Mononuclear cell (primary cell): ENCODE data around the gene MGAT3. TPM values are rescaled to one million over a fixed set of nuclear protein-coding genes. Genes with fewer than 3 reads are reported as not detected.

Experiments
- H3K27me3 ChIP-seq: 2 replicates; pipeline ENCODE4 v1.6.0; 2011; ENCODE audit warnings: low read length, control low read depth; ENCODE audit not compliant: insufficient read depth
- H3K4me1 ChIP-seq: 2 replicates; pipeline ENCODE4 v1.5.1; 2011; ENCODE audit warnings: mild to moderate bottlenecking, low read length, control low read depth; ENCODE audit not compliant: insufficient read depth
- H3K4me3 ChIP-seq: 2 replicates; pipeline ENCODE4 v1.5.1; 2011; ENCODE audit warnings: mild to moderate bottlenecking, low read length, moderate library complexity
- H3K9me3 ChIP-seq: 2 replicates; pipeline ENCODE4 v1.5.1; 2011; ENCODE audit warnings: low read depth, mild to moderate bottlenecking, control low read depth, low read length
- total RNA-seq: library from RNA; depleted of rRNA; stranded (reverse); fragments of >200 nt; gene quantifications from one replicate; pipeline ENCODE4 v1.2.3, GENCODE V29; 2012

The MGAT3 gene
- total RNA-seq, 1 donor = 0.21 TPM

DNA sequence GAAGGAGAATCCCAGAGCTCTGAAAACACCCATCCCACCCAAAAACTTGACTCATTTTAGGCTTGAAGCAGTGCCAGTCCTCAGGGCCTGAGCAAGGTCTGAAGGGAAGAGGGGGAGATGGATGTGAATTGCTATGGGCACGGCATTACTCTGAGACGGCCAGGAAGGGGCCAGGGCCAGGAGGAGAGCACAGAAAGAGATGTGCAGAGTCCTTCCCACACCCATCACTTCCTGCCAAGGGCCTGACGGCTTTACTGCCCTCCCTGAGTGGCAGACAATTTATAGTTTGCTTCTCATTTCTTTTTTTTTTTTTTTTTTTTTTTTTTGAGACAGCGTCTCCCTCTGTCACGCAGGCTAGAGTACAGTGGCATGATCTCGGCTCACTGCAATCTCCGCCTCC, 34.7 kb upstream of the MGAT3 start:
- Histone ChIP-seq H3K4me1 (no peaks in the 10 kb centered on the region), H3K9me3 (no peaks in the 10 kb centered on the region), H3K27me3 (no peaks in the 10 kb centered on the region), H3K4me3 (no peak overlapping the region)

GRCh38 chr22:39422721-39423120, 34.1 kb upstream of the MGAT3 start:
- Histone ChIP-seq H3K4me3 (no peak overlapping the region), H3K4me1 (no peaks in the 10 kb centered on the region), H3K27me3 (no peaks in the 10 kb centered on the region), H3K9me3 (no peaks in the 10 kb centered on the region)

DNA sequence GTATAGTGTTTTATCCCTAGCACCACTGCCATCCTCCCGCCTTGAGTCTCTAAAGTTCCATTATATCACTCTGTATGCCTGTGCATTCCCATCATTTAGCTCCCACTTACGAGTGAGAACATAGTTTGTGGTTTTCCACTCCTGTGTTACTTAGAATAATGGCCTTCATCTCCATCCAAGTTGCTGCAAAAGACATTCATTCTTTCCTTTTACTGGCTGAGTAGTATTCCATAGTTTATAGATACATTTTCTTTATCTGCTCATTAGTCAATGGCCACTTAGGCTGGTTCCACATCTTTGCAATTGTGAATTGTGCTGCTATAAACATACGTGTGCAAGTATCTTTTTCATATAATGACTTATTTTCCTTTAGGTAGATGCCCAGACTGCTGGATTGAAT, 32.8 kb upstream of the MGAT3 start:
- Histone ChIP-seq H3K9me3 (no peaks in the 10 kb centered on the region), H3K4me3 (no peak overlapping the region), H3K27me3 (no peaks in the 10 kb centered on the region), H3K4me1 (no peaks in the 10 kb centered on the region)

DNA sequence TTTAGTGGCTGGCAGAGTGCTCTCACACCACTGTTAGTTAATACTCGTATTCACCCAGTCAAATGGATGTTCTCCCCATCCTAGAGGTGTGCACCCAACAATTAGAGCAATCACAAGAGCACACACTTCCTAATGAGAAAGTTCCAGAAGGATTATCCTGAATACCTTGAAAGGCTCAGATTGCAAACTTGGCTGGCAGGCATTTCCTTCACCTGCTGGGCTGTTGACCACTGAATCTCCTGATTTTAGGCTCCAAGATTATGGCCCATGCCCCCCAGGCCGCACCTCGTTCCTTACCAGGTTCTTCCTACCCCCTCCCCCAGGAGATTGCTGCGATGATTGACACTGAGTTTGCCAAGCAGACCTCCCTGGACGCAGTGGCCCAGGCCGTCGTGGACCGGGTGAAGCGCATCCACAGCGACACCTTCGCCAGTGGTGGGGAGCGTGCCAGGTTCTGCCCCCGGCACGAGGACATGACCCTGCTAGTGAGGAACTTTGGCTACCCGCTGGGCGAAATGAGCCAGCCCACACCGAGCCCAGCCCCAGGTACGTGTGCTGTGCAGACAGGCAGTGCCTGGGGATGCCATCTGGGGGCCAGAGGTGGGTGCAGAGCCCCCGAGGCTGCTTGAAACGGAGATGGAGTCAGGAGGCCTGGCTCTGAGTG, 30.3 kb upstream of the MGAT3 start:
- no peaks in the 10 kb centered on the region for H3K9me3 ChIP-seq
- H3K27me3 ChIP-seq = no peaks in the 10 kb centered on the region
- no peaks in the 10 kb centered on the region for H3K4me1 ChIP-seq
- no peak overlapping the region for H3K4me3 ChIP-seq

DNA sequence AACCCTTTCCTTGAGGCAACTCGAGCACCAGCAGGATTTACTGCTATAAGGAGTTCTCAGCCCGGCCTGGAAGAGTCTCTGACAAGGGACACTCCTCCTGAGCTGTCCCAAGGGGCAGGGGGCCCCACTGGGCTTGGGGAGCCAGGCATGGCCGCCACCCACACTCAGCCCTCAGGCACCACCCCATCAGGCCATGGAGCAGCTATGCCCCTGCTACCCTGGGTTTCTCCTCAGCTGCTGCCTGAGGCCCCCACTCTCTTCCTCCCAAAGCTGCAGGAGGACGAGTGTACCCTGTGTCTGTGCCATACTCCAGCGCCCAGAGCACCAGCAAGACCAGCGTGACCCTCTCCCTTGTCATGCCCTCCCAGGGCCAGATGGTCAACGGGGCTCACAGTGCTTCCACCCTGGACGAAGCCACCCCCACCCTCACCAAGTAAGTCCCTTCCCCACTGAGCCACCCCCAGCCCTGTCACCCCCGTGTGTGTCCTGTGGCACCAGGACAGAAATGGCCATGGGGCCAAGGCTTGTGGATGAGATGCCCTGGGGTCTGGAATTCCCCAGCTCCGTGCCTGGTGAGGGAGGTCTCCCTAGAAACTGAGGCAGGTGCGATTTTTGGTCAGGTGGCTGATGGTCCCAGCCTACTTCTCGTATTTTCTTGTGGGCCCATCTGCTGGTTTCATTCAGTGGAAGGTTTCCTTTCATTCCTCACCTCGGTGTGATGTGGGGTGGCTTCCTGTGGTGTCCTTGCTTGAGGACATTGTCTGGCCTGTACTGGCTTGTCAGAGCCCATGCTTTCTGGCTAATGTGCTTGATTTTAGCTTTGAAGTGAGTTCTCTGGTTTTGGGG, 28.8 kb upstream of the MGAT3 start:
- no peaks in the 10 kb centered on the region for H3K4me1 ChIP-seq
- H3K4me3 ChIP-seq = no peak overlapping the region
- no peaks in the 10 kb centered on the region for H3K27me3 ChIP-seq
- no peaks in the 10 kb centered on the region for H3K9me3 ChIP-seq

- H3K4me1 ChIP-seq = no peaks in the 10 kb centered on the region
- H3K9me3 ChIP-seq = no peaks in the 10 kb centered on the region
- no peaks in the 10 kb centered on the region for H3K27me3 ChIP-seq
- H3K4me3 ChIP-seq = no peak overlapping the region
These were observed 28.2 kb upstream of the MGAT3 start for GRCh38 chr22:39428597-39429071.

GRCh38 chr22:39429186-39429585, 27.6 kb upstream of the MGAT3 start:
- Histone ChIP-seq H3K4me1 (no peaks in the 10 kb centered on the region), H3K9me3 (no peaks in the 10 kb centered on the region), H3K4me3 (no peak overlapping the region), H3K27me3 (no peaks in the 10 kb centered on the region)

GRCh38 chr22:39429916-39430575, 26.8 kb upstream of the MGAT3 start:
- H3K4me3 ChIP-seq = no peak overlapping the region
- no peaks in the 10 kb centered on the region for H3K4me1 ChIP-seq
- H3K9me3 ChIP-seq = no peaks in the 10 kb centered on the region
- H3K27me3 ChIP-seq = no peaks in the 10 kb centered on the region

DNA sequence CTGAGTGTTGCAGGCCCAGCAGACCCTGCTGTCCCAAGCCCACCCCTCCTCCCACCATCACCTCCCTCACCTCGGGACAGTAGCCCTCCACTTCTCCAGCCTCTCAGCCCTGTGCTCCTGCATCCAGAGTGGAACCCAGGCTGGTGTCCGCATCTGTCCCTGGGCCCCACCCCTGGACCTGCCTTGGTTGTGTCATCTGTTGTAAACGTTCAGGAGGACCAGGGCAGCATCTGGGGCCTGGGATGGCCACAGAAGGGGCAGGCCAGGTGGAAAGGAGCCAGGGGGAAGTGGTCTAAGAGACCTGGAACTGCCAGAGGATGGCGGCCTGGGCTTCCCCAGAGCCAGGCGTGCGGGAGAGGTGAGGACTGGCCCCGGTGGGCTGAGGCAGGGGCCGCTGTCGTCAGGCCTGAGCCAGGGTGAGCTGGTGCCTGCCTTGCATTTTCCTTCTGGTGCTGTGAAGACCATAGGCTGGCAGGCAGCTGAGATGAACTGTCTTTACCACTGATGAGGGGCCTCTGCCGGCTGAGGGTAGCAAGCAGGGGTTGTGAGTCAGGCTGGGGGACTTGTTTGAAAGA, 26.1 kb upstream of the MGAT3 start:
- no peaks in the 10 kb centered on the region for H3K27me3 ChIP-seq
- no peaks in the 10 kb centered on the region for H3K4me1 ChIP-seq
- no peak overlapping the region for H3K4me3 ChIP-seq
- H3K9me3 ChIP-seq = no peaks in the 10 kb centered on the region

DNA sequence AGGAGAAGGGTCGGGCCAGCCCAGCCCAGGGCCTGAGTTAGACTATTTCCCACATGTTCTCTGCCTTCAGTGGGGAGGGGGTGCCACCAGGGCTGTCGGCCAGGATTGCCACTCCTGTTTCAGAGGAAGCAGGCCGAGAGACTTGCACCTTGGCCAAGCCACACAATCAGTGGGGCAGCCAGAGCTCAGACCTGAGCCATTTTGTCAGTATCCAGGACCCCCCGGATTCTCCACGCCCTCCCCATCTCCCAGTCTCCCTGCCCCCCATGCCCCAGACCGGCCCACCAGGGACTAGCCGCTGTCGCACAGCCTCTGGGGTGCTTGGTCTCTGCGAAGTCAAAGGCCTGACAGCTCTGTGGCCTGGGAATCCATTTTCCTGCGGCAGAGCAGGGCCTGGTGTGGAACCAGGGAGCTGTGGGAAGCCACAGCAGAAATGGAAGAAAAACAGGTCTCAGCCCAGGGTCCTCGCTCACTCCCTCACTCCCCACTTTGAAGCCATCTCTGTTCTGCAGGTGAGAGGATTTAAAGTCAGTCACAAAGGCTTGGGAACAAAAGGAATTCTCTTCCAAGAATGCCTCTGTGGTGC, 25.5 kb upstream of the MGAT3 start:
- H3K27me3 ChIP-seq = no peaks in the 10 kb centered on the region
- H3K4me1 ChIP-seq = no peaks in the 10 kb centered on the region
- no peaks in the 10 kb centered on the region for H3K9me3 ChIP-seq
- no peak overlapping the region for H3K4me3 ChIP-seq

DNA sequence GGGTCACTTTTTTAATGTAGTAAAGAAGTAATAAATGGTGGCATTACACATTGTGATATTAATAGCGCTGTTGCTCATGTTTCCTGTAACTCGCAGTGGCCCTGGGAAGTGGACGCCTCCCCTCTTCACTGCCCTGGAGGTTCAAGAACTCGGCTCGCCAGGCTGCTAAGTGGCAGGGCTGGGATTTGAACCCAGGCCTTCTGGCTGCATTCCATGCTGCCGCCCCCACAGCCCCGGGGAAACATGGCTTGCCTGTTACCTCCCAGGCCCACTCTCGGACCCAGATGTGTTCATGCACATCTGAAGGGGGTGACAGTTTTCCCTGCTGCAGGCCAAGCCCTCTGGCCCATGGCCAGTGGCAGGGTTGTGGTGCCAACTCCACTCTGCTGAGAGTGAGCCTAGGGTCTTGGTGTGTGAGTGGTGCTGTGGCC, 25.0 kb upstream of the MGAT3 start:
- peaks cover 2% of the 10 kb centered on the region for H3K4me1 ChIP-seq
- H3K9me3 ChIP-seq = no peaks in the 10 kb centered on the region
- H3K27me3 ChIP-seq = no peaks in the 10 kb centered on the region
- H3K4me3 ChIP-seq = no peak overlapping the region

GRCh38 chr22:39432361-39432811, 24.4 kb upstream of the MGAT3 start:
- no peak overlapping the region for H3K4me3 ChIP-seq
- H3K4me1 ChIP-seq = peaks cover 8% of the 10 kb centered on the region
- H3K9me3 ChIP-seq = no peaks in the 10 kb centered on the region
- no peaks in the 10 kb centered on the region for H3K27me3 ChIP-seq

DNA sequence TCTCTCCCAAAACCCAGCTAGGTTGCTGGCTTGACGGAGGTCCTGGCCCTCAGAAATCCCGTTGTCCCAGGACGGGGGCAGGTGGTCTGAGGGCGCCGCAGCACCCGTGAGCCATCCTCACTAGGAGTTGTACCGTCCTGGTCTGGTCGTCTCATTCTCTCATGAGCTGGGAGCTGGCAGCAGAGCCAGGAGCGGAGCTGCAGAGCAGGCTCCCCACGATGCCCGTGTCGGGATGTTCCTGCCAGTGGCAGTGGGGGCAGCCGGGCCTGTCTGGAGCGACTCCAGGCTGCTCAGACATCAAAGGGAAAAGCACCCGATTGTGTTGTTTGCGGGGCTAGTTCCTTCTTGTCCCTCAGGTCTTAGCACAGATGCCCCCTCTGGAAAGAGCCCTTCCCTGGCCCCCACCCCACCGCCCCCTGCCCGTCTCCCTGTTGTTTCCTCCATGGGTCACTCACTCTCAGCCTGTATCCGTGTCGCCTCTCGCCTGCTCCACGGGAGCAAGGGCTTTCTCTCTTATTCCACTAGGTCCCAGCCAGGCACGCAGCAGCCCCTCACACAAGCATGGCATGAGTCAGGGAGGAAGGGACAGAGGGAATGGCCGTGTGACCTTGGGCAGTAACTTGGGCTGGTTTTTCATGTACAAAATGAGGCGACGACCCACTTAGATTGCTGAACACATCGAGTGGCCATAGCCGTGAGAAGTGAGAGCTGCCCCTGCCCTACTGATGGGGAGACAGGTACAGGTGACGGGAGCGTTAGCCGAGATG, 23.2 kb upstream of the MGAT3 start:
- Histone ChIP-seq H3K27me3 (no peaks in the 10 kb centered on the region), H3K4me3 (no peak overlapping the region), H3K4me1 (peaks cover 17% of the 10 kb centered on the region), H3K9me3 (no peaks in the 10 kb centered on the region)

DNA sequence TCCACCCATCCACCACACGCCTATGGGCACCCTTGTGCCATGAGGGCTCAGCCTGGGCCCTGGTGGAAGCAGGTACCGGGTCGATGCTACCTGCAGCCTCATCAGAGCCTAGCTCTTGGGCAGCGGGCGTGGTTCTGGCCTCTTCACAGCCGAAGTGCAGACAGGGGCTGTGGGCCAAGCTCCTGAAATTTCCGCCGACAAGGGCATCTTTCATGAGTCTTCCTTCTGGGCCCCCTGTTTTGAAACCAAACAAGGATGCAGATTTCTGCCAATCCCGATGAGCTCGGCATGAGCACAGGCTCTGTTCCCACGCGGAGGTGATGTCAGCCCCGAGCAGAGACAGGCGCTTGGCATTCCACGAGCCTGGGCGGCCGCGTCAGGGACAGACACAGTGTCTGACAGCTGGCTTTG, 22.6 kb upstream of the MGAT3 start:
- H3K9me3 ChIP-seq = no peaks in the 10 kb centered on the region
- peaks cover 23% of the 10 kb centered on the region for H3K4me1 ChIP-seq

More for the DNA sequence above, 22.6 kb upstream of the MGAT3 start:
- Histone ChIP-seq H3K27me3 (no peaks in the 10 kb centered on the region), H3K4me3 (no peak overlapping the region)
